HuH-7 (cell line): ENCODE results near the gene STAB2.
A peak's percentile ranks its signal among the peaks of the same experiment; 100 is the strongest.

Experiments
- DNase-seq: peaks from one replicate; pipeline ENCODE4 v3.0.0; 2011; ENCODE audit warnings: low spot score

The STAB2 gene

GRCh38 chr12:103588680-103589079, 1.6 kb downstream of the STAB2 start:
- DNase-seq = no peak

- no peak for DNase-seq
Observed at GRCh38 chr12:103589517-103589916, 2.4 kb downstream of the STAB2 start.

- no peak for DNase-seq
Observed at GRCh38 chr12:103590271-103590670, 3.2 kb downstream of the STAB2 start.

GRCh38 chr12:103596981-103597380, 9.9 kb downstream of the STAB2 start:
- DNase-seq = no peak

- DNase-seq = no peak
Observed at GRCh38 chr12:103599274-103599673, 12.2 kb downstream of the STAB2 start.

GRCh38 chr12:103600967-103601728, 14.1 kb downstream of the STAB2 start:
- DNase-seq = no peak

- DNase-seq = no peak
Observed at GRCh38 chr12:103620395-103620794, 33.3 kb downstream of the STAB2 start.

GRCh38 chr12:103623716-103624115, 36.6 kb downstream of the STAB2 start:
- no peak for DNase-seq

GRCh38 chr12:103626498-103626897, 39.4 kb downstream of the STAB2 start:
- DNase-seq = peak; percentile 13

GRCh38 chr12:103627189-103627855, 40.2 kb downstream of the STAB2 start:
- DNase-seq = no peak

- DNase-seq = peak; percentile 82
Observed at GRCh38 chr12:103632554-103633216, 45.6 kb downstream of the STAB2 start.

GRCh38 chr12:103634732-103635131, 47.7 kb downstream of the STAB2 start:
- DNase-seq = no peak

- no peak for DNase-seq
Observed at GRCh38 chr12:103635419-103635818, 48.3 kb downstream of the STAB2 start.

- no peak for DNase-seq
Observed at GRCh38 chr12:103637021-103637420, 49.9 kb downstream of the STAB2 start.

GRCh38 chr12:103637429-103637828, 50.4 kb downstream of the STAB2 start:
- no peak for DNase-seq

GRCh38 chr12:103639983-103640382, 52.9 kb downstream of the STAB2 start:
- no peak for DNase-seq

GRCh38 chr12:103640410-103640809, 53.3 kb downstream of the STAB2 start:
- DNase-seq = no peak

GRCh38 chr12:103640831-103641230, 53.8 kb downstream of the STAB2 start:
- no peak for DNase-seq

- no peak for DNase-seq
Observed at GRCh38 chr12:103642240-103642864, 55.3 kb downstream of the STAB2 start.

- DNase-seq = no peak
Observed at GRCh38 chr12:103645202-103645601, 58.1 kb downstream of the STAB2 start.

GRCh38 chr12:103647267-103647666, 60.2 kb downstream of the STAB2 start:
- no peak for DNase-seq

GRCh38 chr12:103652808-103653207, 65.7 kb downstream of the STAB2 start:
- DNase-seq = no peak
